Pancreas (tissue), 10 donors: ENCODE measurements around the gene PPP4R2. TPM values are rescaled to one million over a fixed set of nuclear protein-coding genes. Genes with fewer than 3 reads are reported as not detected.
A peak's percentile ranks its signal among the peaks of the same experiment; 100 is the strongest.

Experiments
- ATAC-seq, 4 donors: fragments of 200-7000 bp; cut with Tn5 transposase; one replicate each; pipeline versions ENCODE4 v1.8.0 to v1.9.1; 2020; ENCODE audit warnings: mild to moderate bottlenecking in 4 of 4, moderate library complexity in 4 of 4
- DNase-seq, 6 donors: peaks; one replicate each; pipeline ENCODE4 v3.0.0-alpha.2; 2020
- FAIRE-seq: peaks from 2 replicates; lab custom pipeline; 2012; peaks lifted over from hg19 to GRCh38; lab: Jason Lieb, UNC
- H3K27ac ChIP-seq, 4 donors: fragments of 200-600 bp; sonication (generic); 1 replicate in 3 of 4; 2 replicates in 1 of 4; pipeline versions ENCODE4 v1.5.0 to v1.8.0; 2020
- H3K27me3 ChIP-seq, 4 donors: fragments of 200-600 bp; one replicate each; pipeline ENCODE4 v1.8.0; 2021
- H3K36me3 ChIP-seq, 3 donors: fragments of 200-600 bp; sonication (generic) in 1 of 3; one replicate each; pipeline versions ENCODE4 v1.5.0 to v1.8.0; 2020 to 2021
- H3K4me1 ChIP-seq, 3 donors: fragments of 200-600 bp; one replicate each; pipeline ENCODE4 v1.8.0; 2021
- H3K4me3 ChIP-seq, 4 donors: fragments of 200-600 bp; sonication (generic) in 2 of 4; one replicate each; pipeline versions ENCODE4 v1.5.0 to v1.8.0; 2020 to 2021
- H3K9me3 ChIP-seq, 4 donors: fragments of 200-600 bp; one replicate each; pipeline ENCODE4 v1.8.0; 2021
- WGBS, 2 donors: extraction: QIAGEN DNeasy Blood & Tissue Kit; methylation state at CpG; one replicate each; pipeline ENCODE4 v1.1.7; 2013; 5-methylcytosine and 5-hydroxymethylcytosine counted together
- intact Hi-C, 3 donors: fragments of 100-400 bp; cut with DNase I; formaldehyde crosslinking; loops; one replicate each; pipeline versions ENCODE4 v1.11.1 to v1.14.2; 2022
- polyA plus RNA-seq, 2 donors: library from polyadenylated mRNA; stranded (reverse); fragments of 200-250 nt; gene quantifications; one replicate each; pipeline ENCODE4 v1.2.3, GENCODE V29; 2013
- total RNA-seq, 6 donors: library from RNA; stranded (reverse); fragmentation: NEBNext Ultra II Directional in 4 of 6; extraction: Animal tissue kit (Norgen Biotek cat#: 25700) in 4 of 6; gene quantifications; one replicate each; pipeline versions ENCODE4 v1.2.1 to v1.2.4, GENCODE V29; 2021 to 2023
- TF ChIP-seq, protein P1 (sequence below), 4 donors: fragments of 200-600 bp; sonication (generic) in 3 of 4; IDR thresholded peaks; one replicate each; pipeline versions ENCODE4 v1.5.0 to v1.8.0; 2021; ENCODE audit warnings: antibody characterized with exemption in 4 of 4
- donor health status: healthy with polysubstance abuse.
- donor health status: DM: no; HTN: no; CAD: no; lungs with moderate emphysema.
- donor health status: DM: no; HTN: no; CAD: no.
- donor health status: control.
- donor health status: control.
- donor health status: Bipolar disorder and iron deficiency.
- donor health status: DM: yes; HTN: yes; CAD: no.
- donor health status: DM: no; HTN: no; CAD: no.
- donor health status: DM: no; HTN: no; CAD: no.
- donor health status: DM: yes; HTN: yes; CAD: no.

The PPP4R2 gene
- total and polyA plus RNA-seq, 8 donors, result 8.2 to 45.6 (median 23.4) TPM

DNA sequence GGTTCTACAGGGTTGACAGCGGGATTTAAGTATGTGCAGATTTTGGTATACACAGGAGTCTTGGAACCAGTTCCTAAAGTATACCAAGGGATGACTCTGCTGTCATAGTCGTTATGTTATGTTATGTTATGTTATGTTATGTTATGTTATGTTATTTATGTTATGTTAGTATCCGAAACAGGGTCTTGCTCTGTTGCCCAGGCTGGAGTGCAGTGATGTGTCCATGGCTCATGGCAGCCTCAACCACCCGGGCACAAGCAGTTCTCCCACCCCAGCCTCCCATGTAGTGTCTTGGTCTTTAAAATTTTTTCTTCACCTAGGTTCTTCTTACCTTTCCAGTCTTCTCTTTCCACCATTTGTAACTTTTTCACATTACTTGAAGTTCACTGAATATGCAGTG, 21.7 kb downstream of the PPP4R2 start:
- H3K4me3 ChIP-seq, result no peak overlapping the region
- H3K36me3 ChIP-seq, result no peaks in the 10 kb centered on the region
- no peak for ATAC-seq
- TF ChIP-seq, protein P1, sequence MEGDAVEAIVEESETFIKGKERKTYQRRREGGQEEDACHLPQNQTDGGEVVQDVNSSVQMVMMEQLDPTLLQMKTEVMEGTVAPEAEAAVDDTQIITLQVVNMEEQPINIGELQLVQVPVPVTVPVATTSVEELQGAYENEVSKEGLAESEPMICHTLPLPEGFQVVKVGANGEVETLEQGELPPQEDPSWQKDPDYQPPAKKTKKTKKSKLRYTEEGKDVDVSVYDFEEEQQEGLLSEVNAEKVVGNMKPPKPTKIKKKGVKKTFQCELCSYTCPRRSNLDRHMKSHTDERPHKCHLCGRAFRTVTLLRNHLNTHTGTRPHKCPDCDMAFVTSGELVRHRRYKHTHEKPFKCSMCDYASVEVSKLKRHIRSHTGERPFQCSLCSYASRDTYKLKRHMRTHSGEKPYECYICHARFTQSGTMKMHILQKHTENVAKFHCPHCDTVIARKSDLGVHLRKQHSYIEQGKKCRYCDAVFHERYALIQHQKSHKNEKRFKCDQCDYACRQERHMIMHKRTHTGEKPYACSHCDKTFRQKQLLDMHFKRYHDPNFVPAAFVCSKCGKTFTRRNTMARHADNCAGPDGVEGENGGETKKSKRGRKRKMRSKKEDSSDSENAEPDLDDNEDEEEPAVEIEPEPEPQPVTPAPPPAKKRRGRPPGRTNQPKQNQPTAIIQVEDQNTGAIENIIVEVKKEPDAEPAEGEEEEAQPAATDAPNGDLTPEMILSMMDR (IDR thresholded peaks at IDR 0.05), result no peak
- H3K27ac ChIP-seq, result no peak overlapping the region
- intact Hi-C loops, result no loop called here
- 93 to 94% methylated on average over 4 of the region's 4 CpGs for WGBS, 2 donors
- H3K4me1 ChIP-seq, result peaks cover 0 to 7% (median 4%) of the 10 kb centered on the region in 3 donors
- no peaks in the 10 kb centered on the region for H3K27me3 ChIP-seq
- FAIRE-seq, result no peak
- H3K9me3 ChIP-seq, result no peaks in the 10 kb centered on the region
- no peak for DNase-seq

DNA sequence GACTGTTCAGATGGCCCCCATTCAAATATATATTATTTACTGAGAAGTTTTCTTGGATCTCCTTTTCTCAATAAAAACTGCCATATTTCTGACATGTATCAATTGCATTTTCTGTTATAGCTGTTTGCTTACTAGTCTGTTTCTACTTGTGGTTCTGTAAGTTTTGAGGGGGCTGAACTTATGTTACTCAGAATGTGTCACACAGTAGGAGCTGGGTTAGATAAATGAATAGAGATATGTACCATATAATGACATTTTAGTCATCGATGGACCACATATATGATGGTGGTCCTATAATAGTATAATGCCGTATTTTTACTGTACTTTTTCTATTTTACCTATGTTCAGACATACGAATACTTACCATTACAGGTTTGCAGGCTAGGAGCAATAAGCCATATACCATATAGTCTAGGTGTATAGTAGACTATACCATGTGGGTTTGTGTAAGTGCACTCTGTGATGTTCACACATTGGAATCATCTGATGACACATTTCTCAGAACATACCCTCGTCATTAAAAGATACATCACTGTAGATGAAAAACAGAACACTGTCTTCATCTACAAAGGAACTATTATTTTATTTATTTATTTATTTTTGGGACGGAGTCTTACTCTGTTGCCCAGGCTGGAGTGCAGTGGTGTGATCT, 22.3 kb downstream of the PPP4R2 start:
- DNase-seq (no peak), FAIRE-seq (no peak), ATAC-seq (no peak)
- H3K36me3 ChIP-seq, result no peaks in the 10 kb centered on the region
- H3K4me1 ChIP-seq, result peaks cover 0 to 7% (median 4%) of the 10 kb centered on the region in 3 donors
- intact Hi-C loops, result no loop called here
- WGBS, 2 donors, result 74 to 98% methylated on average over 5 of the region's 5 CpGs
- H3K27ac ChIP-seq, result no peak overlapping the region
- H3K9me3 ChIP-seq, result no peaks in the 10 kb centered on the region
- H3K4me3 ChIP-seq, result no peak overlapping the region
- TF ChIP-seq, protein P1 (IDR thresholded peaks at IDR 0.05), result no peak
- H3K27me3 ChIP-seq, result no peaks in the 10 kb centered on the region

GRCh38 chr3:73021301-73021835, 24.8 kb downstream of the PPP4R2 start:
- intact Hi-C loops, result no loop called here
- no peak for ATAC-seq
- peaks cover 0 to 10% (median 4%) of the 10 kb centered on the region in 3 donors for H3K4me1 ChIP-seq

DNA sequence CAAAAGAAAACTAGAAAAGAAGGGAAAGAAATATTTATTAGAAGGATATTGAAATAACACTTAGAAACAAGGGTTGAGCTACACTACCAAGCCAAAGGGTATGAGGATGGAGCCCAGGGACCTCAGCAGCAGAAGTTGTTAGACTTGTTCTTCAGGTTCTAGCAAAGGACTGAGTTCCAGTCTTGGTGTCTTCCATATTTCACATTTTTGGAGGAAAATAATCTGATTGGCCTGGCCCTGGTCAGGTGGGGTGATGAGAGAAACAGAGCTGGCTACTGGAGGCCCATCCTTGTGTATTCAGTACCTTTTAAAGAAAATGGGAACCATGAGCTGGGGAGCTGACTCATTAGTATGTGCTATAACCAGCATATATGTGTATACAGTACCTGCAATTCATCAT, 28.2 kb downstream of the PPP4R2 start:
- Histone ChIP-seq H3K27me3 (no peaks in the 10 kb centered on the region), H3K27ac (no peak overlapping the region), H3K4me1 (peaks cover 0 to 18% (median 8%) of the 10 kb centered on the region in 3 donors), H3K36me3 (no peaks in the 10 kb centered on the region), H3K4me3 (no peak overlapping the region), H3K9me3 (no peaks in the 10 kb centered on the region)
- ATAC-seq (peak in 2 of 4 donors; percentile 29 to 63), DNase-seq (no peak), FAIRE-seq (no peak)
- intact Hi-C loops, result no loop called here
- TF ChIP-seq, protein P1 (IDR thresholded peaks at IDR 0.05), result no peak

More at GRCh38 chr3:73021301-73021835, 24.8 kb downstream of the PPP4R2 start:
- H3K27me3 ChIP-seq, result no peaks in the 10 kb centered on the region
- no peaks in the 10 kb centered on the region for H3K9me3 ChIP-seq
- H3K36me3 ChIP-seq, result no peaks in the 10 kb centered on the region
- TF ChIP-seq, protein P1 (IDR thresholded peaks at IDR 0.05), result no peak
- H3K4me3 ChIP-seq, result no peak overlapping the region
- DNase-seq, result no peak
- FAIRE-seq, result no peak
- 23 to 65% methylated on average over 4 of the region's 4 CpGs for WGBS, 2 donors
- H3K27ac ChIP-seq, result no peak overlapping the region
